GM23338 (cell line): ENCODE measurements around the gene ACSF3. TPM values are rescaled to one million over a fixed set of nuclear protein-coding genes. Genes with fewer than 3 reads are reported as not detected.

Experiments used
- ATAC-seq: fragments of 200-7000 bp; cut with Tn5 transposase; 3 replicates; pipeline ENCODE4 v1.9.1; 2020
- DNase-seq: peaks from one replicate; pipeline ENCODE4 v3.0.0-alpha.2; 2015; ENCODE audit warnings: low spot score
- H2AFZ ChIP-seq: fragments of 200-600 bp; sonication (generic); 2 replicates; pipeline ENCODE4 v1.8.0; 2016; ENCODE audit warnings: antibody characterized with exemption, mild to moderate bottlenecking, moderate library complexity
- H3F3A ChIP-seq: fragments of 200-600 bp; sonication (generic); replicated peaks from 2 replicates; pipeline ENCODE4 v1.8.0; 2017; ENCODE audit warnings: antibody characterized with exemption, mixed run types, low read depth
- H3K27ac ChIP-seq: fragments of 200-600 bp; sonication (generic); 2 replicates; pipeline ENCODE4 v1.6.1; 2016; ENCODE audit warnings: low read depth
- H3K27me3 ChIP-seq: fragments of 200-600 bp; sonication (generic); 2 replicates; pipeline ENCODE4 v1.8.0; 2016; ENCODE audit warnings: mild to moderate bottlenecking, mixed run types, moderate library complexity; ENCODE audit not compliant: insufficient read depth
- H3K36me3 ChIP-seq: fragments of 200-600 bp; sonication (generic); 2 replicates; pipeline ENCODE4 v1.8.0; 2016; ENCODE audit warnings: mild to moderate bottlenecking; ENCODE audit not compliant: insufficient read depth
- H3K4me1 ChIP-seq: fragments of 200-600 bp; sonication (generic); 2 replicates; pipeline ENCODE4 v1.8.0; 2016; ENCODE audit warnings: mild to moderate bottlenecking, moderate library complexity; ENCODE audit not compliant: insufficient read depth
- H3K4me2 ChIP-seq: fragments of 200-600 bp; sonication (generic); 2 replicates; pipeline ENCODE4 v1.7.1; 2017; ENCODE audit warnings: mixed run types
- H3K4me3 ChIP-seq: fragments of 200-600 bp; sonication (generic); 2 replicates; pipeline ENCODE4 v1.6.1; 2016; ENCODE audit warnings: mixed run types
- H3K79me2 ChIP-seq: fragments of 200-600 bp; sonication (generic); replicated peaks from 2 replicates; pipeline ENCODE4 v1.8.0; 2017; ENCODE audit warnings: mild to moderate bottlenecking; ENCODE audit not compliant: insufficient read depth
- H3K9me2 ChIP-seq: fragments of 200-600 bp; sonication (generic); 2 replicates; pipeline ENCODE4 v1.8.0; 2017; ENCODE audit not compliant: insufficient read depth
- H4K20me1 ChIP-seq: fragments of 200-600 bp; sonication (generic); replicated peaks from 2 replicates; pipeline ENCODE4 v1.8.0; 2017; ENCODE audit warnings: mild to moderate bottlenecking; ENCODE audit not compliant: insufficient read depth
- H3K27ac Mint-ChIP-seq: 2 replicates; pipeline ENCODE4 v1.8.0; 2020; ENCODE audit warnings: inconsistent platforms, mild to moderate bottlenecking, moderate library complexity, mixed read lengths
- H3K27me3 Mint-ChIP-seq: 3 replicates; pipeline ENCODE4 v1.8.0; 2022; ENCODE audit warnings: low read depth, mild to moderate bottlenecking, moderate library complexity, mixed read lengths, inconsistent platforms; ENCODE audit not compliant: insufficient read depth, poor library complexity
- H3K36me3 Mint-ChIP-seq: 3 replicates; pipeline ENCODE4 v1.8.0; 2021; ENCODE audit warnings: low read depth, mild to moderate bottlenecking, inconsistent platforms, moderate library complexity, mixed read lengths
- H3K4me1 Mint-ChIP-seq: 3 replicates; pipeline ENCODE4 v1.8.0; 2020; ENCODE audit warnings: mild to moderate bottlenecking, inconsistent platforms, mixed read lengths
- H3K4me3 Mint-ChIP-seq: 3 replicates; pipeline ENCODE4 v1.8.0; 2021; ENCODE audit warnings: moderate library complexity, mild to moderate bottlenecking, inconsistent platforms, mixed read lengths
- H3K9me3 Mint-ChIP-seq: 3 replicates; pipeline ENCODE4 v1.8.0; 2020; ENCODE audit warnings: moderate library complexity, mild to moderate bottlenecking, inconsistent platforms, mixed read lengths
- CREB1 ChIP-seq: fragments of 250-450 bp; sonication (Bioruptor Pico); IDR thresholded peaks from 2 replicates; pipeline ENCODE4 v1.5.0; 2020; ENCODE audit warnings: low read depth, mild to moderate bottlenecking, moderate library complexity
- CTCF ChIP-seq, 2 experiments: fragments of 200-600 bp in 1 of 2; sonication (generic) in 1 of 2; conservative IDR thresholded peaks; 2 replicates each; pipeline versions ENCODE4 v1.5.1 to v1.6.1; 2016 to 2017; ENCODE audit warnings: antibody characterized with exemption in 2 of 2, low read depth in 2 of 2, mild to moderate bottlenecking in 2 of 2, moderate library complexity in 1 of 2
- ETS1 ChIP-seq: IDR thresholded peaks from 2 replicates; pipeline ENCODE4 v1.6.1; 2016; ENCODE audit warnings: antibody characterized with exemption
- EZH2 ChIP-seq: fragments of 200-600 bp; sonication (generic); IDR thresholded peaks from one replicate; pipeline ENCODE4 v1.8.0; 2017; ENCODE audit warnings: antibody characterized with exemption, mild to moderate bottlenecking, low read depth; ENCODE audit not compliant: unreplicated experiment
- JUNB ChIP-seq: IDR thresholded peaks from one replicate; pipeline ENCODE4 v1.6.1; 2016; ENCODE audit warnings: antibody characterized with exemption; ENCODE audit not compliant: unreplicated experiment
- NANOG ChIP-seq: IDR thresholded peaks from 2 replicates; pipeline ENCODE4 v1.6.1; 2016; ENCODE audit warnings: antibody characterized with exemption, borderline replicate concordance
- POLR2AphosphoS5 ChIP-seq: IDR thresholded peaks from 2 replicates; pipeline ENCODE4 v1.6.1; 2016; ENCODE audit warnings: antibody characterized with exemption, low read depth
- REST ChIP-seq: IDR thresholded peaks from one replicate; pipeline ENCODE4 v1.6.1; 2018; ENCODE audit warnings: antibody characterized with exemption; ENCODE audit not compliant: unreplicated experiment
- STAT1 ChIP-seq: IDR thresholded peaks from one replicate; pipeline ENCODE4 v1.6.1; 2016; ENCODE audit warnings: antibody characterized with exemption; ENCODE audit not compliant: unreplicated experiment
- ZNF114 ChIP-seq: fragments of 250-450 bp; sonication (Bioruptor Pico); IDR thresholded peaks from 2 replicates; pipeline ENCODE4 v1.5.0; 2020; ENCODE audit warnings: mild to moderate bottlenecking, moderate library complexity
- ZNF331 ChIP-seq: fragments of 250-450 bp; sonication (Bioruptor Pico); IDR thresholded peaks from 2 replicates; pipeline ENCODE4 v1.5.0; 2020; ENCODE audit warnings: low read depth, mild to moderate bottlenecking, moderate library complexity
- ZNF462 ChIP-seq: fragments of 250-450 bp; sonication (Bioruptor Pico); IDR thresholded peaks from 2 replicates; pipeline ENCODE4 v1.5.0; 2020; ENCODE audit warnings: mild to moderate bottlenecking, moderate library complexity
- polyA plus RNA-seq: library from polyadenylated mRNA; unstranded; fragments of >200 nt; fragmentation: Nextera tagmentation; extraction: Ambion mirVana; gene quantifications from 2 replicates; pipeline ENCODE4 v1.2.1, GENCODE V29; 2016
- total RNA-seq: library from RNA; depleted of rRNA; stranded (reverse); fragments of >200 nt; shearing (Covaris generic); gene quantifications from 2 replicates; pipeline ENCODE4 v1.2.3, GENCODE V29; 2014

The ACSF3 gene
- total and polyA plus RNA-seq, 2 experiments from 2014 or later, result 12.8 to 23.1 TPM

- Histone ChIP-seq H3K4me1 (peaks cover 7% of the 10 kb centered on the region; the same call in 1 of the 2 replicates), H3F3A (0 out of 2 replicates have a peak, but pooled peaks cover 6% of the 10 kb centered on the region), H2AFZ (no peak overlapping the region), H3K36me3 (no peaks in the 10 kb centered on the region), H3K9me2 (no peaks in the 10 kb centered on the region), H3K27me3 (peaks cover 36% of the 10 kb centered on the region), H4K20me1 (no peaks in the 10 kb centered on the region), H3K27ac (no peak overlapping the region), H3K4me3 (peak overlapping the region; percentile 66), H3K4me2 (peak overlapping the region; percentile 88), H3K79me2 (no peaks in the 10 kb centered on the region)
- ATAC-seq (no peak), DNase-seq (no peak)
- TF ChIP-seq POLR2AphosphoS5, result no peak
- no peak for TF ChIP-seq CTCF (conservative IDR thresholded peaks at IDR 0.05; ENCODE audit: low read depth in 2 of 2)
- no peak for TF ChIP-seq ZNF114 (CRISPR knock-in tag)
- no peak for TF ChIP-seq ETS1
- no peak for TF ChIP-seq REST
- TF ChIP-seq EZH2, result no peak
- TF ChIP-seq ZNF462 (CRISPR knock-in tag), result no peak
- TF ChIP-seq CREB1 (CRISPR knock-in tag), result no peak
- TF ChIP-seq JUNB, result no peak
- no peak for TF ChIP-seq STAT1
- no peak for TF ChIP-seq ZNF331
- TF ChIP-seq NANOG, result no peak
- Mint-ChIP-seq H3K4me1 (peaks cover 5% of the 10 kb centered on the region; the same call in 2 of the 3 replicates), H3K27me3 (peaks cover 38% of the 10 kb centered on the region), H3K36me3 (peaks cover 2% of the 10 kb centered on the region; the same call in 1 of the 3 replicates), H3K4me3 (peak overlapping the region; percentile 73), H3K9me3 (peaks cover 7% of the 10 kb centered on the region; the same call in 2 of the 3 replicates), H3K27ac (no peak overlapping the region)
Measured at GRCh38 chr16:89199241-89200123, 105.8 kb downstream of the ACSF3 start.
